Body of pancreas (tissue), 4 donors: Measurements from ENCODE around the gene MAP3K7. TPM values are rescaled to one million over a fixed set of nuclear protein-coding genes. Genes with fewer than 3 reads are reported as not detected.

Experiments
- ATAC-seq: fragments of 150-250 bp; one replicate; pipeline ENCODE4 v1.9.1; 2016
- DNase-seq, 4 donors: peaks; one replicate each; pipeline ENCODE4 v3.0.0-alpha.2; 2019
- H3K27ac ChIP-seq, 4 donors: fragments of 200-600 bp; sonication (generic); 1 replicate in 3 of 4; 2 replicates in 1 of 4; pipeline versions ENCODE4 v1.5.1 to v1.6.1; 2016 to 2019; ENCODE audit warnings: mild to moderate bottlenecking in 1 of 4, mixed read lengths in 1 of 4, moderate library complexity in 1 of 4
- H3K27me3 ChIP-seq, 2 donors: fragments of 200-600 bp; sonication (generic); one replicate each; pipeline ENCODE4 v1.6.0; 2016; ENCODE audit warnings: mild to moderate bottlenecking in 1 of 2
- H3K36me3 ChIP-seq, 2 donors: fragments of 200-600 bp; sonication (generic); replicated peaks in 1 of 2; 2 replicates each; pipeline ENCODE4 v1.5.1; 2016; ENCODE audit warnings: low read depth in 2 of 2; ENCODE audit not compliant: insufficient read depth in 1 of 2
- H3K4me1 ChIP-seq: fragments of 200-600 bp; sonication (generic); one replicate; pipeline ENCODE4 v1.6.0; 2016
- H3K4me3 ChIP-seq, 2 donors: fragments of 200-600 bp; sonication (generic); 1 replicate in 1 of 2; 2 replicates in 1 of 2; pipeline ENCODE4 v1.5.1; 2016 to 2019
- H3K9me3 ChIP-seq, 3 donors: fragments of 200-600 bp; sonication (generic); 1 replicate in 2 of 3; 2 replicates in 1 of 3; pipeline ENCODE4 v1.5.1; 2016
- POLR2A ChIP-seq, 3 donors: fragments of 450-650 bp; IDR thresholded peaks; one replicate each; pipeline ENCODE4 v1.6.1; 2016; ENCODE audit warnings: antibody characterized with exemption in 3 of 3, mild to moderate bottlenecking in 2 of 3
- WGBS, 2 donors: methylation state at CpG; one replicate each; pipeline ENCODE4 v1.1.5; 2017; 5-methylcytosine and 5-hydroxymethylcytosine counted together
- intact Hi-C: fragments of 100-400 bp; cut with DNase I; formaldehyde crosslinking; loops from one replicate; pipeline ENCODE4 v1.15.1; 2023
- total RNA-seq, 2 donors: library from RNA; depleted of rRNA; stranded (reverse); fragments of >200 nt; gene quantifications; one replicate each; pipeline ENCODE4 v1.1.0, GENCODE V29; 2016
- TF ChIP-seq, protein P1 (sequence below), 7 experiments: fragments of 450-650 bp in 4 of 7; fragments of 200-600 bp in 3 of 7; sonication (generic) in 3 of 7; IDR thresholded peaks; one replicate each; pipeline ENCODE4 v1.5.1; 2016 to 2019; ENCODE audit warnings: antibody characterized with exemption in 7 of 7

Gene MAP3K7
- total RNA-seq, 2 donors from 2014 or later: 7.3 to 16.1 TPM

GRCh38 chr6:90559931-90560330 lies 26.9 kb downstream of the MAP3K7 start:
- Histone ChIP-seq H3K27ac (no peak overlapping the region), H3K4me3 (no peak overlapping the region), H3K27me3 (no peaks in the 10 kb centered on the region), H3K9me3 (no peaks in the 10 kb centered on the region), H3K4me1 (no peaks in the 10 kb centered on the region), H3K36me3 (peaks cover 0 to 10% of the 10 kb centered on the region in 2 donors)
- no peak for ATAC-seq
- intact Hi-C loops: no loop called here
- 86 to 88% methylated on average over 4 of the region's 4 CpGs for WGBS, 2 donors
- TF ChIP-seq POLR2A (IDR thresholded peaks at IDR 0.05): no peak
- TF ChIP-seq, protein P1, sequence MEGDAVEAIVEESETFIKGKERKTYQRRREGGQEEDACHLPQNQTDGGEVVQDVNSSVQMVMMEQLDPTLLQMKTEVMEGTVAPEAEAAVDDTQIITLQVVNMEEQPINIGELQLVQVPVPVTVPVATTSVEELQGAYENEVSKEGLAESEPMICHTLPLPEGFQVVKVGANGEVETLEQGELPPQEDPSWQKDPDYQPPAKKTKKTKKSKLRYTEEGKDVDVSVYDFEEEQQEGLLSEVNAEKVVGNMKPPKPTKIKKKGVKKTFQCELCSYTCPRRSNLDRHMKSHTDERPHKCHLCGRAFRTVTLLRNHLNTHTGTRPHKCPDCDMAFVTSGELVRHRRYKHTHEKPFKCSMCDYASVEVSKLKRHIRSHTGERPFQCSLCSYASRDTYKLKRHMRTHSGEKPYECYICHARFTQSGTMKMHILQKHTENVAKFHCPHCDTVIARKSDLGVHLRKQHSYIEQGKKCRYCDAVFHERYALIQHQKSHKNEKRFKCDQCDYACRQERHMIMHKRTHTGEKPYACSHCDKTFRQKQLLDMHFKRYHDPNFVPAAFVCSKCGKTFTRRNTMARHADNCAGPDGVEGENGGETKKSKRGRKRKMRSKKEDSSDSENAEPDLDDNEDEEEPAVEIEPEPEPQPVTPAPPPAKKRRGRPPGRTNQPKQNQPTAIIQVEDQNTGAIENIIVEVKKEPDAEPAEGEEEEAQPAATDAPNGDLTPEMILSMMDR (IDR thresholded peaks at IDR 0.05): no peak
- DNase-seq: no peak

- Histone ChIP-seq H3K4me1 (no peaks in the 10 kb centered on the region), H3K36me3 (peaks cover 0 to 25% of the 10 kb centered on the region in 2 donors), H3K27me3 (no peaks in the 10 kb centered on the region), H3K4me3 (no peak overlapping the region), H3K9me3 (no peaks in the 10 kb centered on the region), H3K27ac (no peak overlapping the region)
- WGBS, 2 donors: 93 to 100% methylated on average over 1 of the region's 1 CpG
- ATAC-seq: no peak
- DNase-seq: no peak
- TF ChIP-seq, protein P1 (IDR thresholded peaks at IDR 0.05): no peak
- no peak for TF ChIP-seq POLR2A (IDR thresholded peaks at IDR 0.05)
- intact Hi-C loops: no loop called here
Observed at GRCh38 chr6:90557006-90557405, 29.9 kb downstream of the MAP3K7 start.

GRCh38 chr6:90547991-90548390 lies 38.9 kb downstream of the MAP3K7 start:
- Histone ChIP-seq H3K36me3 (peaks cover 7 to 38% of the 10 kb centered on the region in 2 donors), H3K4me1 (no peaks in the 10 kb centered on the region), H3K27ac (no peak overlapping the region), H3K4me3 (no peak overlapping the region), H3K9me3 (no peaks in the 10 kb centered on the region), H3K27me3 (no peaks in the 10 kb centered on the region)
- 79 to 94% methylated on average over 2 of the region's 2 CpGs for WGBS, 2 donors
- no peak for DNase-seq
- TF ChIP-seq POLR2A (IDR thresholded peaks at IDR 0.05): no peak
- TF ChIP-seq, protein P1 (IDR thresholded peaks at IDR 0.05): no peak
- no peak for ATAC-seq
- intact Hi-C loops: no loop called here

DNA sequence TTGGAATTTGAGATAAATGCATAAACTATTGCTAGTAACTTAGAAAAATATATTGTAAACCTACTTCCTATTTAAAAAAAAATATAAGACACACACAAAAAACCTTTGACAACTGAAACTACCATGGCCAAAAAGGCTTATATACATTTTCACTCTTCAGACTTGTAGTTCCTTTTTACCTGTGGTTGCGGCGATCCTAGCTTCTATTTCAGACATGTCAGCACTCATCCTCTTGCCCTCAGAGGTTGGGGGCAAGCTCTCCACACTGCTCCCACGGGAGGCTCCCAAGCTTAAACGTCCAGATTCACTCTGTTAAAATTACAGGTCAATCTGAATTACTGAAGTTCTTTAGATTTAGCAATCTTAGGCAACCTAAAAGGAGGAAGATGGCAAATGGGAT lies 39.8 kb downstream of the MAP3K7 start:
- no peaks in the 10 kb centered on the region for H3K4me1 ChIP-seq
- peaks cover 7 to 28% of the 10 kb centered on the region in 2 donors for H3K36me3 ChIP-seq
- no peaks in the 10 kb centered on the region for H3K27me3 ChIP-seq
- 71 to 83% methylated on average over 4 of the region's 4 CpGs for WGBS, 2 donors
- intact Hi-C loops: no loop called here
- ATAC-seq (no peak), DNase-seq (no peak)
- no peak overlapping the region for H3K4me3 ChIP-seq
- TF ChIP-seq, protein P1 (IDR thresholded peaks at IDR 0.05): no peak
- no peak for TF ChIP-seq POLR2A (IDR thresholded peaks at IDR 0.05)
- no peaks in the 10 kb centered on the region for H3K9me3 ChIP-seq
- H3K27ac ChIP-seq: no peak overlapping the region

DNA sequence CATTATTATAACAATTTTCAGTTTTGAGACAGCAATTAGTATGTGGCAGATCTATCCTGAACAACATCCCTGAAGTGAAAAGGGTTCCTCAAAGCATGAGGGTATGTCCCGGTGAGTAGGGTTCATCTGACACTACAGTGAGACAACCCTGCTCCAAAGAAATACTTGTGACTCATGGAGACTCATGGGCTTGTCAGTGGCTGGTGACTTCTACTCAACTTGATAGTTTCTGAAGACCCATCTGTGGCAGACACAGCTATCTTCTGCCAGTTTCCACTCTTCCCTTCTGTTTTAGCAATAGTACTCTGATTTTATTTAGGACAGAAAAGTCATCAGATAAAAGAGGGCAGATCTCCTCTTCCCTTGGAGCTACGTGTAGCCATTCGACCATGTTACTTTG lies 41.4 kb downstream of the MAP3K7 start:
- intact Hi-C loops: no loop called here
- Histone ChIP-seq H3K36me3 (peaks cover 7 to 26% of the 10 kb centered on the region in 2 donors), H3K27me3 (no peaks in the 10 kb centered on the region), H3K9me3 (no peaks in the 10 kb centered on the region), H3K4me3 (no peak overlapping the region), H3K4me1 (no peaks in the 10 kb centered on the region), H3K27ac (no peak overlapping the region)
- WGBS, 2 donors: 87 to 93% methylated on average over 3 of the region's 3 CpGs
- no peak for DNase-seq
- no peak for TF ChIP-seq POLR2A (IDR thresholded peaks at IDR 0.05)
- TF ChIP-seq, protein P1 (IDR thresholded peaks at IDR 0.05): no peak
- ATAC-seq: no peak
